H9 (cell line): ENCODE measurements around the gene BICDL1. TPM values are rescaled to one million over a fixed set of nuclear protein-coding genes. Genes with fewer than 3 reads are reported as not detected.

Experiments
- DNase-seq: peaks from one replicate; pipeline ENCODE4 v3.0.0-alpha.2; 2017
- H2AFZ ChIP-seq: one replicate; pipeline ENCODE4 v1.6.1; 2013; ENCODE audit warnings: mild to moderate bottlenecking, low read length, control low read depth, moderate library complexity
- H2AK5ac ChIP-seq: 2 replicates; pipeline ENCODE4 v1.6.1; 2013; ENCODE audit warnings: low read length, control low read depth, mixed read lengths; ENCODE audit not compliant: insufficient read length
- H2BK120ac ChIP-seq: one replicate; pipeline ENCODE4 v1.6.1; 2013; ENCODE audit warnings: low read depth, mild to moderate bottlenecking, low read length, control low read depth, inconsistent platforms; ENCODE audit not compliant: poor library complexity, severe bottlenecking
- H2BK12ac ChIP-seq: 2 replicates; pipeline ENCODE4 v1.6.1; 2013; ENCODE audit warnings: low read length, control low read depth, mixed read lengths, low read depth; ENCODE audit not compliant: insufficient read length
- H2BK15ac ChIP-seq: 2 replicates; pipeline ENCODE4 v1.6.1; 2013; ENCODE audit warnings: low read depth, low read length, control low read depth
- H2BK20ac ChIP-seq: one replicate; pipeline ENCODE4 v1.6.1; 2013; ENCODE audit warnings: low read depth, mild to moderate bottlenecking, low read length, control low read depth, inconsistent platforms; ENCODE audit not compliant: poor library complexity, severe bottlenecking
- H2BK5ac ChIP-seq: 2 replicates; pipeline ENCODE4 v1.6.1; 2013; ENCODE audit warnings: low read length, control low read depth, mixed read lengths; ENCODE audit not compliant: insufficient read length
- H3K14ac ChIP-seq: 2 replicates; pipeline ENCODE4 v1.6.1; 2013; ENCODE audit warnings: low read length, control low read depth; ENCODE audit not compliant: insufficient read depth
- H3K18ac ChIP-seq: 2 replicates; pipeline ENCODE4 v1.6.1; 2013; ENCODE audit warnings: low read depth, mild to moderate bottlenecking, mixed read lengths, low read length, control low read depth; ENCODE audit not compliant: insufficient read length
- H3K23ac ChIP-seq: 2 replicates; pipeline ENCODE4 v1.6.1; 2013; ENCODE audit warnings: low read length, control low read depth, mixed read lengths, low read depth; ENCODE audit not compliant: insufficient read length
- H3K23me2 ChIP-seq: 2 replicates; pipeline ENCODE4 v1.6.1; 2013; ENCODE audit warnings: low read depth, mild to moderate bottlenecking, mixed read lengths, low read length, control low read depth; ENCODE audit not compliant: insufficient read length, poor library complexity, severe bottlenecking
- H3K27ac ChIP-seq: 2 replicates; pipeline ENCODE4 v1.5.1; 2013; ENCODE audit warnings: low read length, control low read depth, mixed read lengths, low read depth; ENCODE audit not compliant: insufficient read length
- H3K27me3 ChIP-seq: 2 replicates; pipeline ENCODE4 v1.6.1; 2013; ENCODE audit warnings: low read length, control low read depth, inconsistent platforms; ENCODE audit not compliant: insufficient read depth
- H3K4ac ChIP-seq: 2 replicates; pipeline ENCODE4 v1.6.1; 2013; ENCODE audit warnings: low read depth, mild to moderate bottlenecking, control low read depth, inconsistent platforms, low read length, moderate library complexity
- H3K4me1 ChIP-seq: 2 replicates; pipeline ENCODE4 v1.6.1; 2013; ENCODE audit warnings: low read length, control low read depth, inconsistent platforms; ENCODE audit not compliant: insufficient read depth
- H3K4me2 ChIP-seq: 2 replicates; pipeline ENCODE4 v1.6.1; 2013; ENCODE audit warnings: low read length, control low read depth, mixed read lengths; ENCODE audit not compliant: insufficient read length, insufficient read depth
- H3K56ac ChIP-seq: 2 replicates; pipeline ENCODE4 v1.6.1; 2013; ENCODE audit warnings: low read depth, mild to moderate bottlenecking, mixed read lengths, low read length, control low read depth; ENCODE audit not compliant: insufficient read length
- H3K79me1 ChIP-seq: 2 replicates; pipeline ENCODE4 v1.6.1; 2013; ENCODE audit warnings: low read depth, mild to moderate bottlenecking, moderate library complexity, low read length, control low read depth, inconsistent platforms; ENCODE audit not compliant: insufficient read depth, poor library complexity, severe bottlenecking
- H3K79me2 ChIP-seq: 2 replicates; pipeline ENCODE4 v1.6.1; 2013; ENCODE audit warnings: low read length, control low read depth, inconsistent platforms; ENCODE audit not compliant: insufficient read depth
- H3K9ac ChIP-seq: 2 replicates; pipeline ENCODE4 v1.6.1; 2013; ENCODE audit warnings: low read length, control low read depth, mixed read lengths; ENCODE audit not compliant: insufficient read length; ENCODE audit errors: extremely low read depth
- H3K9me3 ChIP-seq: one replicate; pipeline ENCODE4 v1.6.1; 2013; ENCODE audit warnings: low read depth, low read length, inconsistent platforms; ENCODE audit not compliant: control insufficient read depth
- H3T11ph ChIP-seq: one replicate; pipeline ENCODE4 v1.6.1; 2013; ENCODE audit warnings: mild to moderate bottlenecking, low read length, control low read depth, inconsistent platforms
- H4K20me1 ChIP-seq: one replicate; pipeline ENCODE4 v1.6.1; 2013; ENCODE audit not compliant: control insufficient read depth, insufficient read length, insufficient read depth
- H4K5ac ChIP-seq: 2 replicates; pipeline ENCODE4 v1.6.1; 2013; ENCODE audit warnings: low read depth, mild to moderate bottlenecking, mixed read lengths, low read length, control low read depth; ENCODE audit not compliant: insufficient read length
- H4K8ac ChIP-seq: replicated peaks from 2 replicates; pipeline ENCODE4 v1.6.1; 2013; ENCODE audit warnings: low read length, control low read depth, mixed read lengths, low read depth; ENCODE audit not compliant: insufficient read length
- H4K91ac ChIP-seq: 2 replicates; pipeline ENCODE4 v1.6.1; 2013; ENCODE audit warnings: low read depth, mild to moderate bottlenecking, moderate library complexity, mixed read lengths, low read length, control low read depth; ENCODE audit not compliant: insufficient read length
- H3K27ac Mint-ChIP-seq, 3 experiments: 2 replicates in 2 of 3; 3 replicates in 1 of 3; pipeline ENCODE4 v1.8.0; 2020 to 2021; ENCODE audit warnings: mixed read lengths in 3 of 3, mild to moderate bottlenecking in 1 of 3, moderate library complexity in 1 of 3
- H3K27me3 Mint-ChIP-seq: 2 replicates; pipeline ENCODE4 v1.8.0; 2021; ENCODE audit warnings: low read depth, mild to moderate bottlenecking, moderate library complexity, mixed read lengths
- H3K36me3 Mint-ChIP-seq, 3 experiments: 2 replicates in 2 of 3; 3 replicates in 1 of 3; pipeline ENCODE4 v1.8.0; 2020 to 2021; ENCODE audit warnings: low read depth in 3 of 3, mixed read lengths in 3 of 3; ENCODE audit not compliant: insufficient read depth in 1 of 3
- H3K4me1 Mint-ChIP-seq, 2 experiments: 2 replicates each; pipeline ENCODE4 v1.8.0; 2020; ENCODE audit warnings: mixed read lengths in 2 of 2
- H3K4me3 Mint-ChIP-seq, 2 experiments: 2 replicates in 1 of 2; 3 replicates in 1 of 2; pipeline ENCODE4 v1.8.0; 2020 to 2021; ENCODE audit warnings: mild to moderate bottlenecking in 2 of 2, mixed read lengths in 2 of 2, moderate library complexity in 1 of 2
- H3K9me3 Mint-ChIP-seq, 2 experiments: 2 replicates in 1 of 2; 3 replicates in 1 of 2; pipeline ENCODE4 v1.8.0; 2020; ENCODE audit warnings: mild to moderate bottlenecking in 2 of 2, mixed read lengths in 2 of 2, moderate library complexity in 1 of 2
- CTCF ChIP-seq: fragments of 200-600 bp; sonication (generic); conservative IDR thresholded peaks from 3 replicates; pipeline ENCODE4 v1.8.0; 2021; ENCODE audit warnings: antibody characterized with exemption, mild to moderate bottlenecking
- WGBS: extraction: QIAGEN DNeasy Blood & Tissue Kit; methylation state at CpG from one replicate; pipeline ENCODE4 v1.1.7; 2013; ENCODE audit warnings: missing lambda C conversion rate, low lambda C conversion rate, mixed read lengths; ENCODE audit not compliant: insufficient read length; ENCODE audit errors: extremely low coverage; 5-methylcytosine and 5-hydroxymethylcytosine counted together
- total RNA-seq: library from RNA; stranded (reverse); gene quantifications from 2 replicates; pipeline ENCODE4 v1.2.1, GENCODE V29; 2021

The BICDL1 gene
- total RNA-seq, 1 experiment from 2014 or later: 13.8 TPM

GRCh38 chr12:120130011-120130410 lies 141.0 kb downstream of the BICDL1 start:
- Histone ChIP-seq H3K4me2 (no peak overlapping the region), H4K91ac (no peak overlapping the region), H2BK15ac (no peak overlapping the region), H3K56ac (no peak overlapping the region), H4K20me1 (no peaks in the 10 kb centered on the region), H3K79me1 (no peaks in the 10 kb centered on the region), H3K9me3 (no peaks in the 10 kb centered on the region), H3K79me2 (no peaks in the 10 kb centered on the region), H2BK12ac (no peak overlapping the region), H3K4me1 (peaks cover 3% of the 10 kb centered on the region; the same call in 1 of the 2 replicates), H2AFZ (no peak overlapping the region), H3K23me2 (no peaks in the 10 kb centered on the region), H3K27me3 (no peaks in the 10 kb centered on the region), H3K27ac (no peak overlapping the region), H3K4ac (no peak overlapping the region), H4K5ac (no peak overlapping the region), H4K8ac (no peak overlapping the region), H2BK5ac (no peak overlapping the region), H3K18ac (no peak overlapping the region), H2BK120ac (no peak overlapping the region), H3K14ac (no peak overlapping the region), H2AK5ac (no peak overlapping the region), H3K23ac (no peak overlapping the region), H3K9ac (no peak overlapping the region), H3T11ph (no peak overlapping the region), H2BK20ac (no peak overlapping the region)
- H3K4me3 Mint-ChIP-seq: no peak overlapping the region
- TF ChIP-seq CTCF: no peak
- no peaks in the 10 kb centered on the region for H3K9me3 Mint-ChIP-seq
- peaks cover 50 to 96% (median 81%) of the 10 kb centered on the region in 3 experiments; a peak in 6 of 7 replicates for H3K36me3 Mint-ChIP-seq
- no peak for DNase-seq
- no CpG with 5 or more reads among the region's 6 CpGs for WGBS
- peaks cover 8 to 14% of the 10 kb centered on the region in 2 experiments for H3K4me1 Mint-ChIP-seq
- no peaks in the 10 kb centered on the region for H3K27me3 Mint-ChIP-seq
- H3K27ac Mint-ChIP-seq: peak overlapping the region in 1 of 3 experiments; percentile 68; a peak in 1 of 7 replicates
